Kidney (tissue), 14 donors: ENCODE measurements around the gene COL4A6. TPM values are rescaled to one million over a fixed set of nuclear protein-coding genes. Genes with fewer than 3 reads are reported as not detected.

Experiments
- DNase-seq, 5 donors: peaks; one replicate each; pipeline ENCODE4 v3.0.0-alpha.2; 2013 to 2020
- FAIRE-seq: peaks from 2 replicates; lab custom pipeline; 2012; peaks lifted over from hg19 to GRCh38; lab: Jason Lieb, UNC
- H3K27ac ChIP-seq, 2 donors: one replicate each; pipeline ENCODE4 v1.7.0; 2013; ENCODE audit warnings: low read depth in 2 of 2, low read length in 2 of 2, inconsistent platforms in 1 of 2
- H3K27me3 ChIP-seq: one replicate; pipeline ENCODE4 v1.7.1; 2013; ENCODE audit warnings: low read length, inconsistent platforms; ENCODE audit not compliant: control insufficient read depth, insufficient read depth
- H3K36me3 ChIP-seq, 3 donors: one replicate each; pipeline versions ENCODE4 v1.7.0 to v1.7.1; 2013; ENCODE audit warnings: low read length in 3 of 3, control low read depth in 1 of 3, inconsistent platforms in 1 of 3; ENCODE audit not compliant: insufficient read depth in 3 of 3, control insufficient read depth in 2 of 3
- H3K4me1 ChIP-seq, 3 donors: one replicate each; pipeline versions ENCODE4 v1.7.0 to v1.7.1; 2013; ENCODE audit warnings: low read length in 3 of 3, inconsistent platforms in 1 of 3, low read depth in 1 of 3; ENCODE audit not compliant: control insufficient read depth in 2 of 3, insufficient read depth in 2 of 3
- H3K4me3 ChIP-seq, 3 donors: one replicate each; pipeline versions ENCODE4 v1.7.0 to v1.8.1; 2013; ENCODE audit warnings: low read length in 3 of 3, control low read depth in 1 of 3, inconsistent platforms in 1 of 3
- H3K9ac ChIP-seq, 3 donors: one replicate each; pipeline versions ENCODE4 v1.7.0 to v1.7.1; 2013; ENCODE audit warnings: low read length in 3 of 3, control low read depth in 1 of 3, inconsistent platforms in 1 of 3
- H3K9me3 ChIP-seq, 3 donors: one replicate each; pipeline versions ENCODE4 v1.7.0 to v1.7.1; 2013; ENCODE audit warnings: low read length in 3 of 3, control low read depth in 1 of 3, inconsistent platforms in 1 of 3; ENCODE audit not compliant: control insufficient read depth in 2 of 3, insufficient read depth in 1 of 3
- intact Hi-C: fragments of 100-400 bp; cut with DNase I; formaldehyde crosslinking; loops from one replicate; pipeline ENCODE4 v1.11.1; 2022
- polyA plus RNA-seq: library from polyadenylated mRNA; stranded (reverse); fragments of 350-450 nt; fragmentation: Illumina TruSeq; extraction: RNeasy Lipid Tissue Mini Kit (QIAGEN cat#74804); gene quantifications from one replicate; pipeline ENCODE4 v1.2.3, GENCODE V29; 2014; ENCODE audit warnings: low read depth, low replicate concordance; ENCODE audit not compliant: insufficient read depth
- total RNA-seq: library from RNA; stranded (reverse); fragmentation: NEBNext Ultra II Directional; extraction: Animal tissue kit (Norgen Biotek cat#: 25700); gene quantifications from one replicate; pipeline ENCODE4 v1.2.1, GENCODE V29; 2021
- TF ChIP-seq, protein P1 (sequence below): IDR thresholded peaks from 3 replicates; pipeline ENCODE4 v1.5.1; 2012; ENCODE audit warnings: mild to moderate bottlenecking, moderate library complexity, borderline replicate concordance; ENCODE audit not compliant: insufficient read depth; ENCODE audit errors: extremely low read depth
- donor health status: control.
- donor health status: control.
- donor health status: control.
- donor health status: control.
- donor health status: control.
- donor health status: DM: yes; HTN: yes; CAD: no.
- donor health status: Normal renal cell carcinoma (clear cell type).

COL4A6 gene
- total and polyA plus RNA-seq, 2 donors from 2014 or later: 3.3 to 4.1 TPM

DNA sequence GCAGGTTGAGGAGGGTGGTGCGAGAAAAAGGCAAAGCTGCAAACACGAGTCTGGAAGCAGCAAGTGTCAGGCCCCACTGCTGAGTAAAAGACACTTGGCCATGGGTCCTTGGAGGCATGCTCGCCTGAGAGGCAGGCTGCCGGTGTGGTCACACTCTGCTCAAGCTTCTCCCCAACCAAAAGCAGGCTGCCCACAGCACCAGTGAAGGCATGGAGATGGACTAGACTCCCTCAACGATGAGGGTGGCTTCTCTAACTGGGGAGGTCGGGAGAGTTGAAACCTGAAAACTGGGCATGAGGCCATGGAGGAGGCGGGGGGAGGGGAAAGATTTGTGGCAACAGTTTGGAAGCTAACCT lies 260.1 kb downstream of the COL4A6 start:
- no peak overlapping the region for H3K27ac ChIP-seq
- H3K4me1 ChIP-seq: no peaks in the 10 kb centered on the region
- no peak overlapping the region for H3K4me3 ChIP-seq
- TF ChIP-seq, protein P1, sequence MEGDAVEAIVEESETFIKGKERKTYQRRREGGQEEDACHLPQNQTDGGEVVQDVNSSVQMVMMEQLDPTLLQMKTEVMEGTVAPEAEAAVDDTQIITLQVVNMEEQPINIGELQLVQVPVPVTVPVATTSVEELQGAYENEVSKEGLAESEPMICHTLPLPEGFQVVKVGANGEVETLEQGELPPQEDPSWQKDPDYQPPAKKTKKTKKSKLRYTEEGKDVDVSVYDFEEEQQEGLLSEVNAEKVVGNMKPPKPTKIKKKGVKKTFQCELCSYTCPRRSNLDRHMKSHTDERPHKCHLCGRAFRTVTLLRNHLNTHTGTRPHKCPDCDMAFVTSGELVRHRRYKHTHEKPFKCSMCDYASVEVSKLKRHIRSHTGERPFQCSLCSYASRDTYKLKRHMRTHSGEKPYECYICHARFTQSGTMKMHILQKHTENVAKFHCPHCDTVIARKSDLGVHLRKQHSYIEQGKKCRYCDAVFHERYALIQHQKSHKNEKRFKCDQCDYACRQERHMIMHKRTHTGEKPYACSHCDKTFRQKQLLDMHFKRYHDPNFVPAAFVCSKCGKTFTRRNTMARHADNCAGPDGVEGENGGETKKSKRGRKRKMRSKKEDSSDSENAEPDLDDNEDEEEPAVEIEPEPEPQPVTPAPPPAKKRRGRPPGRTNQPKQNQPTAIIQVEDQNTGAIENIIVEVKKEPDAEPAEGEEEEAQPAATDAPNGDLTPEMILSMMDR: no peak
- H3K9ac ChIP-seq: no peak overlapping the region
- FAIRE-seq (no peak), DNase-seq (no peak)
- H3K9me3 ChIP-seq: no peaks in the 10 kb centered on the region
- intact Hi-C loops: no loop called here
- H3K36me3 ChIP-seq: no peaks in the 10 kb centered on the region
- peaks cover 2% of the 10 kb centered on the region for H3K27me3 ChIP-seq

DNA sequence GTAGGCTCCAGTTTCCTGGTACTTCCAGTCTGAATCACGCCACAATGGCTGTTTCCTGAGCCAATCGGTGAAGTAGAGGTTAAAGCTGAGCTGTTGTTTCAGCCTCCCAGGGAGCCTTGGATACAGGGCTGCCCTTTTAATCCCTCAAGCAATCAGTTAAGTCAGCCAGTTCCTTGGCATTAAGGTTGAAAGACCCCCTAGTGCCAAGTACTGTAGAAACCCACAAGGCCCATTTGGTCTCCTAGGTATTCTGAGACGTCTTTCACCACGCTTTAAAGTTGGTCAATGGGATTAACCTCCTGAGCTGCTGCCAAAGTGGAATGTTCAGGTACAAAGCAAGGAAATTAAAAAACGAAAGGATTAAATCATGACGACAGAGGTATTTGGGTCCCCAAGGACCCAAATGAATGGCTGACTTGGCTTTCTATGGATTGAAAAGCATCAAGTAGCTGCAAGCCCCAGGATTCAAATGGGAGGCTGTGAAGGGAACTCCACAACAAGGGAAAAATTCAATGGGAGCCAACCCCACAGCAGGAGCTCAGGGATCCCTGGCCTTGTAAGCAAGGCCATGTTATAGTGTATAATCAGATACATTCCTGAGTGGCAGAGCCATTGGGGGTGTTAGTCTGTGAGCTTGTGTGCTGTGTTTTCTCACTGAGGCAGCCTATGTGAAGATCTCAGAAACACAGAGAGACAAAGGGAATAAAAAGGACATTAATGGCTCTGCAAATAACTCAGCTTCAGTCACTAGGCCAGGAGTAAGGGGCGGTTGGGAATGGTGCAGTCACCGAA lies 260.7 kb downstream of the COL4A6 start:
- FAIRE-seq (no peak), DNase-seq (no peak)
- Histone ChIP-seq H3K4me3 (no peak overlapping the region), H3K9me3 (no peaks in the 10 kb centered on the region), H3K9ac (no peak overlapping the region), H3K27ac (no peak overlapping the region), H3K27me3 (peaks cover 2% of the 10 kb centered on the region), H3K36me3 (no peaks in the 10 kb centered on the region), H3K4me1 (no peaks in the 10 kb centered on the region)
- intact Hi-C loops: no loop called here
- TF ChIP-seq, protein P1: no peak

DNA sequence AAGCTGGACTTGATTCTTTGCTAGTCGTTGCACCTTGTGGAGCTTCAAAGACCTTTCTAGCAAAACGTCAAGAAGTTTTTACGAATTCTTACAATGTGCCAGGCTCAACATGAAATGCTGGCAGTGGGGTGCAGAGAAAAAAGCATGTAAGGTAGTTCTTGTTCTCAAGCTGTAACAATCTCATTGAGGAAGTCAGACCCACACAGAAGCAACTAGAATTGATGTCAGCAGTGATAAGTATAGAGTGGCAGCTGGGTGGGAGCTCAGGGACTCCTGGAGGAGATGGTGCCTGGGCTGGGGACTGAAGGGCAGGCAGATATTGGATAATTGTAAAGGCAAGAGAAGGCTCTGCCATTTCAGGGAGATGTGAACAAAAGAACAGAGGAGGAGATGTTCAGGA lies 264.3 kb downstream of the COL4A6 start:
- H3K36me3 ChIP-seq: no peaks in the 10 kb centered on the region
- H3K4me1 ChIP-seq: no peaks in the 10 kb centered on the region
- FAIRE-seq (no peak), DNase-seq (no peak)
- intact Hi-C loops: no loop called here
- peaks cover 2% of the 10 kb centered on the region for H3K27me3 ChIP-seq
- no peak overlapping the region for H3K9ac ChIP-seq
- TF ChIP-seq, protein P1: no peak
- H3K27ac ChIP-seq: no peak overlapping the region
- no peaks in the 10 kb centered on the region for H3K9me3 ChIP-seq
- H3K4me3 ChIP-seq: no peak overlapping the region
